Dermis blood vessel endothelial cell (primary cell): Measurements from ENCODE around the gene WFDC12. TPM values are rescaled to one million over a fixed set of nuclear protein-coding genes. Genes with fewer than 3 reads are reported as not detected.
"Not testable (repeated sequence)": the region's sequence is repeated elsewhere in the genome, so short reads cannot be mapped to it uniquely, and the experiment has no call there.

Source experiments
- DNase-seq: peaks from one replicate; pipeline ENCODE4 v3.0.0; 2010
- total RNA-seq: library from RNA; depleted of rRNA; stranded (reverse); fragments of >200 nt; gene quantifications from 2 replicates; pipeline ENCODE4 v1.2.3, GENCODE V29; 2014

Gene WFDC12
- not detected in 2 replicates for total RNA-seq

GRCh38 chr20:45124365-45124764 is at the start of gene WFDC12:
TSS of gene WFDC12 (minus strand) at chr20:45124465. CDS start at chr20:45124447, 18 bp downstream.
- DNase-seq: no peak

- DNase-seq: no peak
These were observed 49.3 kb upstream of the WFDC12 start for GRCh38 chr20:45173522-45173921.

- DNase-seq: no peak
These were observed 40.6 kb upstream of the WFDC12 start for GRCh38 chr20:45164906-45165305.

DNA sequence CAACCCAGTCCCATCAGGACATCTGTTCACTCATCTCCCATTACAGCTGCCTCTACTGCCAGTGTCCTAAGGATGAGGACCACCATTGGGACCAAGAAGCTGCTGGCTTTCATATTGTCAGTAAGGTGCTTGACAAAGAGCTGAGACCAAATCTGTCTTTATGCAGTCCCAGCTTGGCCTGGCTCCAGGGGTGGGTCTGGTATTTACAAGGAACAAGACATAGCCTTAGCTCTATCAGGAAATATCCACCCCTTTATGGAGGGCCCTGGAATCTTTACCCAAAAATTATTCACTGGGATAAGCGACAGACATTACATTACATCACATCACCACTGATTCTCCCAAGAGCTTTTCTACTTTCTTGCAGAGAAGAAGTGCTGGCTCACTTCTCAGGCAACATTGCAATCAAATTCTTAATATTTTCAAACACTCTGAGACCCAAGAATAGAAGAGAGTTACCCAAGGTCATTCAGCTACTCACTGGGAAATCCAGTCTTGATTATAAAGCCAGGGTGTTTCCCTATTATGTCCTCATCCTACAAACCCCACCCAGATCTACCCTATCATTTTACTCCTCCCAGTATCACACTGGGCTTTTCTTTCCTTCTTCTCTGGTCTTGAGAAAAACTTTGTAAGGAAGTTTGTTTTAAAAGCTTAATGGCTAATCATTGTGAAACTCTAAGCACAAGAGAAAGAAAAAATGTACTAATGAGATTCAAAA is 39.0 kb upstream of the WFDC12 start:
- DNase-seq: no peak

DNA sequence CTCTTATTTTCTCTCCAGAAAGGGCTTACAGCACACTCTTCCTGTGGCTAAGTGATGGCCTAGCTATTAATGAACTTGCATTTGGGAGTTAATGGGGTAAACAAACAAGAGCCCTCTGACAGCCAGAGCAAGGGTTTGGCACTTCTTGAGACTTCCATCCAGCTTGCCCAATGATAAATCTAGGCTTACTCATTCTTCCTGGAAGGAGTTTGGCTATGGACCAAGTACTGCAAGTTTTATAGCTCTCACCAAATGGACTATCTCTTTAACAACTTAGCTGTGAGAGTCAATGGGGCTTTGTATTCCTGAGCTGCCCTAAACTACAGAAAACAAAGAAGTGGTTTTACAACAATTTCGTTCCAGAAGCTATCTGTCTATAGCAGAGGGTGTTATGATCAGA is 33.7 kb upstream of the WFDC12 start:
- peak; percentile 41 for DNase-seq

GRCh38 chr20:45156713-45157112 is 32.4 kb upstream of the WFDC12 start:
- DNase-seq: no peak

DNA sequence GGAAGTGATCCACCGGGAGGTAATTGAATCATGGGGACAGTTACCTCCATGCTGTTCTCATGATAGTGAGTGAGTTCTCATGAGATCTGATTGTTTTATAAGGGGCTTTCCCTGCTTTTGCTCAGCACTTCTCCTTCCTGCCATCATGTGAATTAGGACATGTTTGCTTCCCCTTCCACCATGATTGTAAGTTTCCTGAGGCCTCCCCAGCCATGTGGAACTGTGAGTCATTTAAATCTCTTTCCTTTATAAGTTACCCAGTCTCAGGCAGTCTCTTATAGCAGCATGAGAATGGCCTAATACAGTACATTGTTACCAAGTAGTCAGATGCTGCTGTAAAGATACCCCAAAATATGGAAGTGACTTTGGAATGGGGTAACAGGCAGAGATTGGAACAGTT is 30.5 kb upstream of the WFDC12 start:
- DNase-seq: not testable (repeated sequence)

GRCh38 chr20:45154183-45154582 is 29.9 kb upstream of the WFDC12 start:
- peak; percentile 13 for DNase-seq

GRCh38 chr20:45153752-45154151 is 29.5 kb upstream of the WFDC12 start:
- DNase-seq: no peak

- DNase-seq: no peak
These were observed 28.9 kb upstream of the WFDC12 start for GRCh38 chr20:45153147-45153546.

GRCh38 chr20:45152405-45152804 is 28.1 kb upstream of the WFDC12 start:
- DNase-seq: no peak

GRCh38 chr20:45149062-45149461 is 24.8 kb upstream of the WFDC12 start:
- DNase-seq: no peak

- no peak for DNase-seq
These were observed 16.6 kb upstream of the WFDC12 start for GRCh38 chr20:45140836-45141235.

DNA sequence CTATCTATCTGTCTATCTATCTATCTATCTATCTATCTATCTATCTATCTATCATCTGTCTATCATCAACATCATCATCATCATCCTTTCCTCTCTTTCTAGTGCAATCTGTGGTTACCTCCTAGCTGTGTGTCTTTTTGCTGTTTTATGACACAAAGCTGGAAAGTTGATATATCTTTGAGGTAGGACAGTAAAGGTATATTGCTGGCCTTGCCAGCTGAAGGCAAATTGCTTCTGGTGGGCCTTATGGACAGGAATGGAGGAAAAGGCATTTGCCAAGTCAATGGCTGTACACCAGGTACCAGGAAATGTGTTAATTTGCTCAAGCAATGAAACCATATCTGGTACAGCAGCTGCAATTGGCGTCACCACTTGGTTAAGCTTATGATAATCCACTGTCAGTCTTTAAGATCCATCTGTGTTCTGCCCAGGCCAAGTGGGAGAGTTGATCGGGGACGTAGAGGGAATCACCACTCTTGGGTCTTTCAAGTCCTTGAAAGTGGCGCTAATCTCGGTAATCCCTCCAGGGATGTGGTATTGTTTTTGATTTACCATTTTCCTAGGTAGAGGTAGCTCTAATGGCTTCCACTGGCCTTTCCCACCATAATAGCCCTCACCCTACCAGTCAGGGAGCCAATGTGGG is 15.6 kb upstream of the WFDC12 start:
- DNase-seq: not testable (repeated sequence)

- peak; percentile 29 for DNase-seq
These were observed 14.5 kb upstream of the WFDC12 start for GRCh38 chr20:45138561-45139300.

DNA sequence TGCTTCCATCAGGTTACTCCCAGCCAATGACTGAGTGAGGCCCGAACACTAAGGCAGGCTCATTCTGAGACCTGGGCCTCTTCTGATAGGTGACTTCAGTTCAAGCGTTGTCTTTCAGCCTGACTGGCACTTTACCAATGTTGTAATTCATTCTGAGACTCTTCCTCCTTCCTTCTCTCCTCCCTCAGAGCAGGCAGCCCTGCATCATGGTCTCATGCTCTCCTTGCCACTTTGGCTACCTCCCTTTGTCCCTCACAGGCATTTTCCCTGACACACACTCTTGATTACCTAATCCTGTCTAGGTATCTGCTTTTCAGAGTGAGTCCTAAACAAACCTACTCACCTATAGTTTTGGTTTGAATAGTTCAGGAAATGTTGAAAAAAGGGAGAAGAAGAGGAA is 12.6 kb upstream of the WFDC12 start:
- DNase-seq: no peak

- no peak for DNase-seq
These were observed 3.8 kb upstream of the WFDC12 start for GRCh38 chr20:45128099-45128498.

DNA sequence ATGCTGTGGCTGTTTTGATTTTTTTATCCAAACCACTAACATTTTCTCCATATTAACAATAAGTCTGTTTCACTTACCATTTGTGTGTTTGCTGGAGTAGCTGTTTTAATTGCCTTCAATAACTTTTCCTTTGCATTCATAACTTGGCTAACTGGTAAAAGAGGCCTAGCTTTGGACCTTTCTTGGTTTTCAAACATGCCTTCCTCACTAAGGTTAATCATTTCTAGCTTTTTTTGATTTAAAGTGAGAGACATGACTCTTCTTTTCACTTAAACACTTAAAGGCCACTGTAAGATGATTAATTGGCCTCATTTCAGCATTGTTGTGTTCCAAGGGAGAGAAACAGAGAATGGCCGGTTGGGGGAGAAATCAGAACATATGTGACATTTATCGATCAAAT is 2.9 kb downstream of the WFDC12 start:
- no peak for DNase-seq

DNA sequence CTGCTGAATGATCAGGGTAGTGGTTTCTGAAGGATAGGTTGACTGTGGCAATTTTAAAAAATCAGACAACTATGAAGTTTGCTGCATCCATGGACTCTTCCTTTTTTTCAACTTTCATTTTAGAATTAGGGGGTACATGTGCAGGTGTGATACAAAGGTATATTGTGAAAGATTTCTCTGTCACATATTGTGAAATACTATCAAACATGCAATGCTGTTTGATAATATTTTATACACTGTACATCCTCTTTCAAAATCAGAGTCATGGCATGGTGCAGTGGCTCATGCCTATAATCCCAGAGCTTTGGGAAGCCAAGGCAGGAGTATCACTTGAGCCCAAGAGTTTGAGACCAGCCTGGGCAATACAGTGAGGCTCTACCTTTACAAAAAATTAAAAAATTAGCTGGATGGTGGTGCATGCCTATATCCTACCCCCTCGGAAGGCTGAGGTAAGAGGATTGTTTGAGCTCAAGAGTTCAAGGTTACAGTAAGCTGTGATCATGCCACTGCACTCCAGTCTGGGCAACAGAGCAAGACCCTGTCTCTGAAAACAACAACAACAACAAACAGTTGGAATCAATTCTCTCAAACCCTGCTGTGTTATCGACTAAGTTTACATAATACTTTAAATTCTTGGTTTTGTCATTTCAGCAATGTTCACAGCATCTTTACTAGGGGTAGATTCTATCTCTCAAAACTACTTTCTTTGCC is 4.6 kb downstream of the WFDC12 start:
- DNase-seq: no peak

GRCh38 chr20:45118028-45118427 is 6.2 kb downstream of the WFDC12 start:
- no peak for DNase-seq

DNA sequence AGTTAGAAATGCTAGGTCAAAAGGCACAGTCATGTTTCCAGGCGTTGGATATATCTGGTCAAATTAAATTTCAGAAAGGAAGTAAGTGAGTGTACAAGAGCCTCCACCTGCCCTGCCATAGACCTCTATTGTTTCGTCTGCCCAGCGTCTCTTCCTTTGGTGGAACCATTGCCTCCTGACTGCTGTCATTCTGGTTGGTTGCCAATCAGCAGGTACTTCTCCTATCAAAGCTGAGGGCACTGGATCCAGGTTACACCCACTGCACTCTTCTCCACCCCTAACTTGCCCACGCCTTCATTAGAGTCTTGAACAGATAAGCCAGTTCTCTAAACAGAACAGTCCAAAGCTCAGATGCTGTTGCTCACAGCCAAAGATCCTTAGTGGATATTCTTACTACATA is 6.7 kb downstream of the WFDC12 start:
- no peak for DNase-seq

DNA sequence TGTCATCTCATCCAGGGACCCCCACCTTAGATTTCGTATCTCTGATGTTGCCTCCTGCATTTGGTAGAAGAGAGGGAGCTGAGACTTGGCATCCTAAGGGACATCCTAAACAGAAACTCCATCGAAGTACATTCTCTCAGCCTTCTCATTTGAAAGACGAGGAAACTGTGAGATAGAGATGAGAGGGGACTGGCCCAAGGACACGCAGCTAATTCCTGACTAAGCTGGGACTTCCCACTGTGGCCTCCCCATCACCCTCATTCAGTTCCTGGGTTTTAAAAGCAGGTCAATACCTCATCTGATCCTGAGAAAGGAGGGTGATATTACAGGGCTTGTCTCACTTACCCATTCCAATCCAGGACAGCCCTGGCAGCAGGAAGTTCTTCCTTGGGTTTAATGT is 8.4 kb downstream of the WFDC12 start:
- no peak for DNase-seq

DNA sequence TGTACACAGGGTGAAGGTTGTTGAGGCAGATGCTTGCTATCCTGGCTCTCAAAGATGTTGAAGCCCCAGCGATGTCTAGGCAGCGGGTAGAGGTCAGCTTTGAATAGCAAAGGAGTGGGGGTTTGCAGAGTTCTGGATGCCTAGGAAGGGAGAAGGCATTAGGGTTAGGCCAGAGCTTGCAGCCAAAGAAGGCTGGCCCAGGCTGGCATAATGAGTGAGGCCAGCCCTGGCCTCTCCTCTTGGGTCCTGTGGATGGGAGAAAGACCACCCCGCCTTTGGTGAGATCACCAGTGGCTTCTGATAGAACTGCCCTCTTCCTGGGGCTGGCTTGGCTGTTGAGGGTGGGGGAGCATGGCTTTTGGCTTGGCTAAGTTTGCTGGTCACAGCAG is 8.9 kb downstream of the WFDC12 start:
- DNase-seq: no peak
